Esophagus muscularis mucosa (tissue), 4 donors: ENCODE data around the gene ERVW-1.
"Not testable (repeated sequence)": the region's sequence is repeated elsewhere in the genome, so short reads cannot be mapped to it uniquely, and the experiment has no call there.

Source experiments
- CTCF ChIP-seq, 3 experiments: fragments of 200-600 bp in 2 of 3; fragments of 450-650 bp in 1 of 3; sonication (generic) in 2 of 3; IDR thresholded peaks; one replicate each; pipeline ENCODE4 v1.5.1; 2017 to 2019; ENCODE audit warnings: antibody characterized with exemption in 3 of 3, mild to moderate bottlenecking in 2 of 3, moderate library complexity in 1 of 3
- EP300 ChIP-seq: sonication (generic); formaldehyde crosslinking; IDR thresholded peaks from one replicate; pipeline ENCODE4 v1.6.1; 2017; ENCODE audit warnings: antibody characterized with exemption
- POLR2A ChIP-seq: fragments of 450-650 bp; IDR thresholded peaks from one replicate; pipeline ENCODE4 v1.6.1; 2017; ENCODE audit warnings: antibody characterized with exemption, moderate library complexity, mild to moderate bottlenecking, low read depth
- POLR2AphosphoS5 ChIP-seq, 2 donors: sonication (generic); formaldehyde crosslinking; IDR thresholded peaks; one replicate each; pipeline ENCODE4 v1.6.1; 2017; ENCODE audit warnings: antibody characterized with exemption in 2 of 2

GRCh38 chr7:92473989-92474388 lies 3.8 kb downstream of the ERVW-1 start:
- TF ChIP-seq CTCF (IDR thresholded peaks at IDR 0.05); POLR2A; POLR2AphosphoS5 (IDR thresholded peaks at IDR 0.05); EP300: not testable (repeated sequence)
